ENCODE results near the gene MRGPRX2. TPM values are rescaled to one million over a fixed set of nuclear protein-coding genes. Genes with fewer than 3 reads are reported as not detected.

Gene MRGPRX2
- total and polyA plus RNA-seq, 2 donors (not counting 3 experiments of a cell fraction or from before 2014, with no cell fraction given) = not detected

GRCh38 chr11:19012636-19013035, 47.9 kb downstream of the MRGPRX2 start:
- H3K4me1 ChIP-seq (ENCODE audit: control insufficient read depth, extremely low read depth, insufficient read depth, low read length) = no peaks in the 10 kb centered on the region
- TF ChIP-seq GATA2 (IDR thresholded peaks at IDR 0.05; ENCODE audit: insufficient read depth, insufficient read length, low read depth, low read length) (no peak), POLR2AphosphoS5 (IDR thresholded peaks at IDR 0.05; ENCODE audit: insufficient read depth, low read depth, low read length) (no peak), CTCF (IDR thresholded peaks at IDR 0.05; ENCODE audit: extremely low read depth in 1 of 2, insufficient read depth in 1 of 2, low read depth in 1 of 2, low read length in 2 of 2) (no peak), EZH2 (IDR thresholded peaks at IDR 0.05; ENCODE audit: borderline replicate concordance, low read depth, low read length, severe bottlenecking) (no peak), MYC (IDR thresholded peaks at IDR 0.05; ENCODE audit: low read depth, low read length) (no peak), MAX (IDR thresholded peaks at IDR 0.05; ENCODE audit: insufficient read depth, insufficient read length) (no peak), POLR2A (IDR thresholded peaks at IDR 0.05; ENCODE audit: low read depth, low read length) (no peak), FOS (IDR thresholded peaks at IDR 0.05; ENCODE audit: borderline replicate concordance, insufficient read depth, low read length) (no peak), JUN (IDR thresholded peaks at IDR 0.05; ENCODE audit: borderline replicate concordance, insufficient read depth, insufficient read length, low read depth) (no peak)
- H3K4me2 ChIP-seq (ENCODE audit: insufficient read depth, low read length) = no peak overlapping the region
- CTCF ChIA-PET = interaction anchor here (1.6 kb wide), 1 partner anchor 13 kb away, joined by 6 read pairs; no protein-coding TSS in a partner anchor
- no peak for DNase-seq (ENCODE audit: low read depth, low spot score)
- intact Hi-C loops (cut with micrococcal nuclease) = no loop called here
- no TSS peak for BruUV-seq (replicated peaks)
- H3K9me3 ChIP-seq (replicated peaks; ENCODE audit: control insufficient read depth, insufficient read depth, low read length) = no peaks in the 10 kb centered on the region
- H3K4me3 ChIP-seq (replicated peaks in 1 of 3; ENCODE audit: insufficient read depth in 1 of 3, low read depth in 1 of 3, low read length in 3 of 3) = no peak overlapping the region
- no peaks in the 10 kb centered on the region for H3K79me2 ChIP-seq (ENCODE audit: control insufficient read depth, insufficient read depth, low read length)
- no peak for FAIRE-seq
- dilution Hi-C loops (cut with MboI; ENCODE audit: extremely low pct_ligation_motif_present, low sequenced_read_pairs) = no loop called here
- H3K36me3 ChIP-seq (ENCODE audit: control insufficient read depth in 2 of 2, extremely low read depth in 1 of 2, insufficient read depth in 2 of 2, low read length in 2 of 2) = no peaks in the 10 kb centered on the region
- H3K27me3 ChIP-seq (ENCODE audit: control insufficient read depth in 2 of 2, insufficient read depth in 2 of 2, low read length in 2 of 2) = peaks cover 0 to 2% of the 10 kb centered on the region in 2 experiments
- H3K9ac ChIP-seq (replicated peaks; ENCODE audit: extremely low read depth, insufficient read depth, low read length) = no peak overlapping the region
- POLR2A ChIA-PET = no interaction called here
- no peaks in the 10 kb centered on the region for H3K9me1 ChIP-seq (replicated peaks; ENCODE audit: control insufficient read depth, extremely low read depth, insufficient read depth, low read length)
- no peaks in the 10 kb centered on the region for H4K20me1 ChIP-seq (replicated peaks; ENCODE audit: control insufficient read depth, extremely low read depth, insufficient read depth, low read length)
- no peak overlapping the region for H2AFZ ChIP-seq (ENCODE audit: low read depth, low read length)
- no peak overlapping the region for H3K27ac ChIP-seq (ENCODE audit: insufficient read depth, low read depth, low read length)

Other genes starting within 250 kb of the MRGPRX2 start
- not detected in 2 replicates for gene MRGPRX1, start 121.3 kb downstream of the MRGPRX2 start, total RNA-seq
- not detected in 2 replicates for gene MRGPRX1, start 121.3 kb downstream of the MRGPRX2 start, polyA plus RNA-seq
- gene ZDHHC13, start 56.5 kb upstream of the MRGPRX2 start, total RNA-seq = 50.1 and 52.9 TPM in 2 replicates
- gene ZDHHC13, start 56.5 kb upstream of the MRGPRX2 start, polyA plus RNA-seq = 32.4 and 37.4 TPM in 2 replicates
- gene CSRP3, start 141.3 kb upstream of the MRGPRX2 start, total RNA-seq = not detected in 2 replicates
- gene CSRP3, start 141.3 kb upstream of the MRGPRX2 start, polyA plus RNA-seq = not detected in 2 replicates
- gene E2F8, start 180.2 kb upstream of the MRGPRX2 start, total RNA-seq = 16.5 and 19.1 TPM in 2 replicates
- gene E2F8, start 180.2 kb upstream of the MRGPRX2 start, polyA plus RNA-seq = 6.0 and 6.5 TPM in 2 replicates

All from endothelial cell of umbilical vein (primary cell).